PFSK-1 (cell line): ENCODE results near the gene SCGB1C2.

Experiments used
- FOXP2 ChIP-seq: optimal IDR thresholded peaks from 2 replicates; pipeline ENCODE3; 2011; ENCODE audit warnings: borderline replicate concordance, control low read depth, inconsistent platforms; ENCODE audit not compliant: insufficient read depth; ENCODE audit errors: extremely low read length, extremely low read depth
- POLR2AphosphoS5 ChIP-seq: IDR thresholded peaks from 2 replicates; pipeline ENCODE4 v1.6.1; 2012; ENCODE audit warnings: low read depth, mild to moderate bottlenecking, control low read depth, low read length, moderate library complexity
- SIN3A ChIP-seq: IDR thresholded peaks from 2 replicates; pipeline ENCODE4 v1.6.1; 2012; ENCODE audit warnings: mild to moderate bottlenecking, low read length, moderate library complexity, borderline replicate concordance; ENCODE audit not compliant: insufficient read depth
- TAF1 ChIP-seq: IDR thresholded peaks from 2 replicates; pipeline ENCODE4 v1.6.1; 2012; ENCODE audit warnings: low read length, control low read depth, borderline replicate concordance; ENCODE audit not compliant: insufficient read depth
- TF ChIP-seq, protein P1 (sequence below), 2 experiments: IDR thresholded peaks; 2 replicates each; pipeline versions ENCODE4 v1.6.1 to v1.8.0; 2011 to 2012; ENCODE audit warnings: low read depth in 2 of 2, low read length in 2 of 2, control low read depth in 1 of 2, inconsistent platforms in 1 of 2, mild to moderate bottlenecking in 1 of 2, moderate library complexity in 1 of 2; ENCODE audit not compliant: insufficient read depth in 1 of 2

The SCGB1C2 gene

DNA sequence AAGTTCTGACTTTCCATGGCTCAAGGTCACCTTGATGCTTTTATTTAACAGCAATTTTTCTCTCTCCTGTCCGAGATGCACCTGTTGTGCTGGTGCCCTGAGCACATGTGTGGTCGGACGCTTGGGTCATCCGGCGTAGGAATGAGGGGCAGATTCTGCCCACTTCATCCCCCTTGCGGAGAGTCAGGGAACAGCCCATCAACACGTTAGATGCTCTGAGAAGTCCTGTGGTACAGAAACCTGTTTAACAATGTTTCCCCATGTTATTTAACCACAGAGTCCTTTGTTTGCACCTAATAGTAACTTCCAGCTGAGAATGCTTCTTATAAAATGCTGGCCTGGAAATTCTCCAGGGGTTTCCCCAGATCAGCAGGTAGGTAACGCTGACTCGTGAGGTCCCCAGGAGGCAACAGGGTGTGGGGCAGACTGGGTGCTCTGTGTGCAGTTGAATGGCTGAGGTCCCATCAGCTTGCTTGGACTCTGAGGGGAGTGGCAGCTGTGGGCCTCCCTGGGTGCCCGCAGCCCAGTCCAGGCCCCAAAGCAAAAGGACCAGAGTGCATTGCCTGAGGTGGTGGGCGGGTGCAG, 26.2 kb downstream of the SCGB1C2 start:
- TF ChIP-seq TAF1: no peak
- no peak for TF ChIP-seq SIN3A
- TF ChIP-seq, protein P1, sequence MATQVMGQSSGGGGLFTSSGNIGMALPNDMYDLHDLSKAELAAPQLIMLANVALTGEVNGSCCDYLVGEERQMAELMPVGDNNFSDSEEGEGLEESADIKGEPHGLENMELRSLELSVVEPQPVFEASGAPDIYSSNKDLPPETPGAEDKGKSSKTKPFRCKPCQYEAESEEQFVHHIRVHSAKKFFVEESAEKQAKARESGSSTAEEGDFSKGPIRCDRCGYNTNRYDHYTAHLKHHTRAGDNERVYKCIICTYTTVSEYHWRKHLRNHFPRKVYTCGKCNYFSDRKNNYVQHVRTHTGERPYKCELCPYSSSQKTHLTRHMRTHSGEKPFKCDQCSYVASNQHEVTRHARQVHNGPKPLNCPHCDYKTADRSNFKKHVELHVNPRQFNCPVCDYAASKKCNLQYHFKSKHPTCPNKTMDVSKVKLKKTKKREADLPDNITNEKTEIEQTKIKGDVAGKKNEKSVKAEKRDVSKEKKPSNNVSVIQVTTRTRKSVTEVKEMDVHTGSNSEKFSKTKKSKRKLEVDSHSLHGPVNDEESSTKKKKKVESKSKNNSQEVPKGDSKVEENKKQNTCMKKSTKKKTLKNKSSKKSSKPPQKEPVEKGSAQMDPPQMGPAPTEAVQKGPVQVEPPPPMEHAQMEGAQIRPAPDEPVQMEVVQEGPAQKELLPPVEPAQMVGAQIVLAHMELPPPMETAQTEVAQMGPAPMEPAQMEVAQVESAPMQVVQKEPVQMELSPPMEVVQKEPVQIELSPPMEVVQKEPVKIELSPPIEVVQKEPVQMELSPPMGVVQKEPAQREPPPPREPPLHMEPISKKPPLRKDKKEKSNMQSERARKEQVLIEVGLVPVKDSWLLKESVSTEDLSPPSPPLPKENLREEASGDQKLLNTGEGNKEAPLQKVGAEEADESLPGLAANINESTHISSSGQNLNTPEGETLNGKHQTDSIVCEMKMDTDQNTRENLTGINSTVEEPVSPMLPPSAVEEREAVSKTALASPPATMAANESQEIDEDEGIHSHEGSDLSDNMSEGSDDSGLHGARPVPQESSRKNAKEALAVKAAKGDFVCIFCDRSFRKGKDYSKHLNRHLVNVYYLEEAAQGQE (IDR thresholded peaks at IDR 0.05; ENCODE audit: insufficient read depth in 1 of 2, low read depth in 2 of 2, low read length in 2 of 2): no peak
- TF ChIP-seq POLR2AphosphoS5: no peak
- no peak for TF ChIP-seq FOXP2

DNA sequence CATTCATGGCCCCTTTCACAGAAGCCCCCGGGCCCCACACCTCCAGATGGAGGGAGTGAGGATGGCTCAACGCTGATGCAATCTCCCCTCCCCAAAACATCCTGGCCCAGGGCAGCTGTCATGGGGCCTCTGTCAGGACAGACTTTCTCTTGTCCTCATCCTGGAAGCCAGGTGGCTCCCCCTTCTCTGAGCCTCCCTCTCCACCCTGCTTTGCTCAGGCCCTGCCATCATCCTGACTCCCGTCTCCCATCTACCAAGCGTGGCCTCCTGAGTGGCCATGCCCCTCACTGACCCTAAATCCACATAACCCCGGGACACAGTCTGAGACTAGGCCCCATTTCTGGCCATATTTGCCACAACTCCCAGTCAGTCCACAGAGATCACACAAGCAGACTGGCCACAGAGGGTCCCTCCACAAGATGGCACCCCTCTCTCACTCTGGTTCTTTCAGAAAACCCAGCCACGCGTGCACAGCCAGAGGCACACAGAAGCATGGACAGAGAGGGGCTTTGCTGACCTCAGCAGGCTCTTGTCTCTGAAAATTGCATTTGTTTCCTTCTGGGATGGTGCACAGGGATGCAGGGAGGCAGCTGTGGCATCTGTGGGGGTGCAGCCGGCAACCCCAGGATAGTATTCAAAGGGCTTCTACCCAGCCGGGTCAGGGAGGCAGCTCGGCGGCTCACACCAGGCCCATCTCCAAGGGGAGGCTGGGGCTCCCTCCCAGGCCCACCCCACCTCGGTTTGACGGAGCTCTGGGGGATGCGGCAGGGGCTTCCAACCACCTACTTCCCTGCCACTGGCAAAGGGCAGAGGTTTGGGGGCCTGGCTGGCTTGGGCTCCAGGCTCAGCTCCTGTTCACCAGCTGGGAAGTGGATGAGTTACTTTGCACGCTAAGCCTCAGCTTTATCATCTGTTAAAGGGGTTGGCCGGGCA, 27.2 kb downstream of the SCGB1C2 start:
- TF ChIP-seq FOXP2 (no peak), POLR2AphosphoS5 (no peak), TAF1 (no peak), SIN3A (no peak)
- TF ChIP-seq, protein P1 (IDR thresholded peaks at IDR 0.05; ENCODE audit: insufficient read depth in 1 of 2, low read depth in 2 of 2, low read length in 2 of 2): no peak

DNA sequence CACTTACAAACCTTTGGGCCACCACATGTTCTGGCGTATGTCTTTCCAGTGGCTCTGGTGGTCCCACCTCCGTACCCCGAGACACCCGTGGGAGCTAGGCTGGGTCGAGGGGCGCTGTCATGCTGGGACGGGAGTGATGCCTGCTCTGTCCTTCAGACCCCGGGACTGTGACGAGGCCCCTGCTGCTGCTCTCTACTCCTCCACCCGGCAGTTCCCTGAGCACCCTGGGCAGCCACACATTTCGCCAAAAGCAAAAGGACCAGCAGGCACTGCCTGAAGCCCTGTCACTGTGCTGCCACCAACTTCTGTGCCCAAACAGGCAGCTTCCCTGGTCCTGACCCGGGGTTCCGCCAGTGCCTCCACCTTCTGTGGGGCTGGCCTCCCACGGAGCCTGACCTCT, 28.6 kb downstream of the SCGB1C2 start:
- TF ChIP-seq SIN3A: no peak
- TF ChIP-seq, protein P1 (IDR thresholded peaks at IDR 0.05; ENCODE audit: insufficient read depth in 1 of 2, low read depth in 2 of 2, low read length in 2 of 2): no peak
- TF ChIP-seq FOXP2: no peak
- TF ChIP-seq TAF1: no peak
- no peak for TF ChIP-seq POLR2AphosphoS5

DNA sequence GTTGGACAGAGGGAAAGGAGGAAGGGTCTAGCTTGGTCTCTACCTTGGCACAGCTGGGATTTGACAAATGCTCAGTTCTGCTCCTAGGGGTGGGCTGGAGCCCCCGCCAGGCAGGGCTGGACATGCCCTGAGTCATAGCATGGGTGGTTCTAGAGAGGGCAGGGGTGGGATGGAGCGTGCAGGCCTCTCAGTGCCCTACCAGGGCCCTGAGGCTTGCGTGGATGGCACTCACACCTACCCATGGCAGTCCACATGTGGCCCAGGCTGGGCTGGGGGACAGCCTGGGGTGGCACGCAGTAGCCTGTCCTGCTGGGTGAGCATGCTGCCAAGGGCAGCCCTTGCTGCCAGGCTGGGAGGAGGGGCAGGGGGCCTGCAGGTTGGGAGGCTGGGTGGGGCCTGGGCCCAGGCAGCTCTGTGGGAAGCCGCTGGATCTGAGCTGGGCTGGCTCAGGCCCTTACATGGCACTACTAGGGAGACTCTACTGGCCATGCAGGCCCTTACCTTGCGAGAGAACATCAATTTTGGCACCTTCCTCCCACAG, 32.8 kb downstream of the SCGB1C2 start:
- TF ChIP-seq POLR2AphosphoS5 (no peak), TAF1 (no peak), SIN3A (no peak), FOXP2 (no peak)
- TF ChIP-seq, protein P1 (IDR thresholded peaks at IDR 0.05; ENCODE audit: insufficient read depth in 1 of 2, low read depth in 2 of 2, low read length in 2 of 2): no peak
